GM12864 (cell line): ENCODE data around the gene GARS1.

Experiments used
- DNase-seq: peaks from one replicate; pipeline ENCODE4 v3.0.0-alpha.2; 2011; ENCODE audit warnings: low read depth
- H3K4me3 ChIP-seq: 2 replicates; pipeline ENCODE4 v1.5.1; 2011; ENCODE audit warnings: mild to moderate bottlenecking, low read depth, low read length, control low read depth
- CTCF ChIP-seq: IDR thresholded peaks from 2 replicates; pipeline ENCODE4 v1.5.1; 2011; ENCODE audit warnings: low read depth, mild to moderate bottlenecking, moderate library complexity, low read length, control low read depth, inconsistent platforms; ENCODE audit errors: missing control alignments

GARS1 gene

DNA sequence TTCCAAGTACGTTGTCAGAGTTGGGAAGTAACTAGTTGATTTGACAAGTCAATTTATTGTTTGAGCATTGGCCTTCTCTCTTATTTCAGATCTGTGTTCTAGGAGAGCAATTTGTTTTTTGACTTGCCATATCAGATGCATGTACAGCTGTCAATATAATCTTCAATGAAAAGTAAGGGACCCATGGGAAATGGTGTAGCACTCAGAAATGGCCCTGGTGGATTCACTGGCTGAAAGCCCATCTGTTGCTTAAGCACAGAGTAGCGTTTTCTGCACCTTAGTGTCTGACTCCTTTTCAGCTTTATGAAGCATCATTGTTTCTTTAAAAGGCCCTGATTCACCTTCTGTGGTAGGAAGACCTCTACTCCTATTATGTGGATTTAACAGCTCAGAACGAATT, 10.2 kb downstream of the GARS1 start:
- DNase-seq: no peak
- no peak for TF ChIP-seq CTCF

DNA sequence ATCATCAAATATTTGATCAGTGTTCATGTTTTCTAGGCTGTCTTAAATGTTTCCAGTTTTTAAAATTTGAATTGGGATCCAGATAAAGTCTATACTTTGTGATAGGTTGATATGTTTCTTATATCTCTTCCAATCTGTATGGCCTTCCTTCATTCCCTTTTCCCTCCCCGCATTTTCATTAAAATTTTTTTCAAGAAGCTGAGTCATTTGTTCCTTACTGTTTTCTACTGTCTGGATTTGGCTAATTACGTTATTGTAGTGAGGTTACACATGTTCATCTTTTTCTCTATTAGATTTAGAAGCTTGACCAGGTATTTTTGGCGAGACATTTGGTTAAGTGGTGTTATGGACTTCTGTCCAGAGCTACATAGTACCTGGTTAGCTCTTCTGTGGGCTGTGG, 11.2 kb downstream of the GARS1 start:
- no peak for TF ChIP-seq CTCF
- no peak for DNase-seq
- H3K4me3 ChIP-seq: no peak overlapping the region

More for the DNA sequence above, 10.2 kb downstream of the GARS1 start:
- H3K4me3 ChIP-seq: no peak overlapping the region

DNA sequence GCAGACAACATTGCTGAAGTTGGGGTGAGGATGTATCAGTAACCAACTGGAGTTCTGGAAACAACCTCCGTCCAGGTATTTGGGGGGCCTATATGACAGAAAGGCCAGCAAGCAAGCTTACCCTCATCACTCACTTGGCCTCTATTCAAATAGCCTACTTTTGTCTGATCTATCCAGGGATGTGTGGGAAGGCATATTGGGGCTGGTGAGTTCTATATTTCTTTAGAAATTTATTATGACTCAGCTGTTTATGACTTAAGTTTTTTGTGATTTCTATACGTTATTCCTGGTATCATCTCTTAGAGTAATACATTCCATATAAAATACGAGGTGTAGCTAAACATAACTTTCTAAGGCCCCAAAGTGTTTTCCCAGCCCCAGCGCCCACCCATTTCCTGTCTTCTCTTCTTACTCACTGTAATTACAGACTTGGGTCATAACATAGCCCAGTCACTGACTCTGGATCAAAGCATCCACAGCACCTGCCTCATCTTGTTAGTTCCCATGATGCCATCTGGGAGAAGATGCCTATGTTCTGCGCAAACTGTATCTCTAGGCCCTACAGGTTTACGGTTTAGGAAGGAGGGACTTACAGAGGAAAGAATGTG, 18.1 kb downstream of the GARS1 start:
- no peak for TF ChIP-seq CTCF
- no peak for DNase-seq
- H3K4me3 ChIP-seq: no peak overlapping the region

- H3K4me3 ChIP-seq: no peak overlapping the region
- no peak for TF ChIP-seq CTCF
- DNase-seq: no peak
These were observed 19.0 kb downstream of the GARS1 start for GRCh38 chr7:30613366-30614325.

GRCh38 chr7:30616318-30616717, 21.6 kb downstream of the GARS1 start:
- DNase-seq: no peak
- no peak for TF ChIP-seq CTCF
- H3K4me3 ChIP-seq: no peak overlapping the region

GRCh38 chr7:30617359-30617758, 22.7 kb downstream of the GARS1 start:
- TF ChIP-seq CTCF: no peak
- DNase-seq: no peak
- H3K4me3 ChIP-seq: no peak overlapping the region
